Epithelial cell of prostate (primary cell): ENCODE measurements around the gene LDLRAD4.

ENCODE experiments used
- DNase-seq: peaks from one replicate; pipeline ENCODE4 v3.0.0-alpha.2; 2011; ENCODE audit warnings: low read depth, low spot score
- H3K27ac ChIP-seq: fragments of 450-650 bp; 2 replicates; pipeline ENCODE4 v1.5.1; 2017; ENCODE audit warnings: mild to moderate bottlenecking

Gene LDLRAD4

GRCh38 chr18:13262839-13263691, 44.5 kb downstream of the LDLRAD4 start:
- no peak overlapping the region for H3K27ac ChIP-seq
- no peak for DNase-seq

GRCh38 chr18:13264091-13265007, 45.8 kb downstream of the LDLRAD4 start:
- no peak overlapping the region for H3K27ac ChIP-seq
- no peak for DNase-seq

GRCh38 chr18:13265008-13265910, 46.7 kb downstream of the LDLRAD4 start:
- no peak for DNase-seq

GRCh38 chr18:13265911-13266217, 47.3 kb downstream of the LDLRAD4 start:
- H3K27ac ChIP-seq, result no peak overlapping the region
- DNase-seq, result no peak

More at GRCh38 chr18:13265008-13265910, 46.7 kb downstream of the LDLRAD4 start:
- H3K27ac ChIP-seq, result no peak overlapping the region

GRCh38 chr18:13266218-13267100, 47.9 kb downstream of the LDLRAD4 start:
- no peak overlapping the region for H3K27ac ChIP-seq
- DNase-seq, result no peak

- no peak for DNase-seq
- H3K27ac ChIP-seq, result no peak overlapping the region
These were observed 48.9 kb downstream of the LDLRAD4 start for GRCh38 chr18:13267431-13267873.

GRCh38 chr18:13268158-13269012, 49.8 kb downstream of the LDLRAD4 start:
- no peak for DNase-seq

GRCh38 chr18:13269013-13269280, 50.4 kb downstream of the LDLRAD4 start:
- H3K27ac ChIP-seq, result no peak overlapping the region
- DNase-seq, result no peak

More at GRCh38 chr18:13268158-13269012, 49.8 kb downstream of the LDLRAD4 start:
- H3K27ac ChIP-seq, result no peak overlapping the region

- H3K27ac ChIP-seq, result no peak overlapping the region
These were observed 51.0 kb downstream of the LDLRAD4 start for GRCh38 chr18:13269521-13270011.

GRCh38 chr18:13270279-13270855, 51.8 kb downstream of the LDLRAD4 start:
- no peak for DNase-seq
- H3K27ac ChIP-seq, result no peak overlapping the region

More at GRCh38 chr18:13269521-13270011, 51.0 kb downstream of the LDLRAD4 start:
- DNase-seq, result no peak

GRCh38 chr18:13271302-13271911, 52.8 kb downstream of the LDLRAD4 start:
- DNase-seq, result no peak
- no peak overlapping the region for H3K27ac ChIP-seq

GRCh38 chr18:13272416-13272815, 53.9 kb downstream of the LDLRAD4 start:
- no peak overlapping the region for H3K27ac ChIP-seq
- no peak for DNase-seq

- no peak overlapping the region for H3K27ac ChIP-seq
- no peak for DNase-seq
These were observed 55.2 kb downstream of the LDLRAD4 start for GRCh38 chr18:13273800-13274199.

GRCh38 chr18:13275075-13275474, 56.5 kb downstream of the LDLRAD4 start:
- no peak overlapping the region for H3K27ac ChIP-seq
- no peak for DNase-seq

GRCh38 chr18:13276530-13277520, 58.3 kb downstream of the LDLRAD4 start:
- no peak for DNase-seq
- no peak overlapping the region for H3K27ac ChIP-seq

GRCh38 chr18:13278062-13278630, 59.6 kb downstream of the LDLRAD4 start:
- H3K27ac ChIP-seq, result no peak overlapping the region
- no peak for DNase-seq
